GM18520 (cell line): ENCODE data around the gene MMP7.

ENCODE experiments used
- ATAC-seq: cut with Tn5 transposase; IDR thresholded peaks from one replicate; pipeline ENCODE4 v1.9.1; 2021; ENCODE audit not compliant: unreplicated experiment

The MMP7 gene

GRCh38 chr11:102530558-102530957 lies at the start of gene MMP7:
Gene MMP7, minus strand, starts transcription at chr11:102530747. Its CDS starts 47 bp downstream, at chr11:102530700.
- ATAC-seq, result no peak

GRCh38 chr11:102577723-102578122 lies 47.2 kb upstream of the MMP7 start:
- ATAC-seq, result no peak

GRCh38 chr11:102577182-102577581 lies 46.6 kb upstream of the MMP7 start:
- ATAC-seq, result no peak

- no peak for ATAC-seq
Measured at GRCh38 chr11:102576350-102576749, 45.8 kb upstream of the MMP7 start.

- ATAC-seq, result no peak
Measured at GRCh38 chr11:102575012-102575411, 44.5 kb upstream of the MMP7 start.

GRCh38 chr11:102573851-102574250 lies 43.3 kb upstream of the MMP7 start:
- ATAC-seq, result no peak

GRCh38 chr11:102572554-102573220 lies 42.1 kb upstream of the MMP7 start:
- no peak for ATAC-seq

- ATAC-seq, result no peak
Measured at GRCh38 chr11:102568851-102569250, 38.3 kb upstream of the MMP7 start.

- ATAC-seq, result no peak
Measured at GRCh38 chr11:102566112-102566511, 35.6 kb upstream of the MMP7 start.

GRCh38 chr11:102564110-102564509 lies 33.6 kb upstream of the MMP7 start:
- peak; percentile 52 for ATAC-seq

- ATAC-seq, result no peak
Measured at GRCh38 chr11:102561636-102562035, 31.1 kb upstream of the MMP7 start.

- peak; percentile 65 for ATAC-seq
Measured at GRCh38 chr11:102560555-102561011, 30.0 kb upstream of the MMP7 start.

- no peak for ATAC-seq
Measured at GRCh38 chr11:102559839-102560238, 29.3 kb upstream of the MMP7 start.

- no peak for ATAC-seq
Measured at GRCh38 chr11:102555091-102555490, 24.5 kb upstream of the MMP7 start.

GRCh38 chr11:102553835-102554282 lies 23.3 kb upstream of the MMP7 start:
- peak; percentile 74 for ATAC-seq

- ATAC-seq, result no peak
Measured at GRCh38 chr11:102552447-102553194, 22.1 kb upstream of the MMP7 start.

GRCh38 chr11:102552020-102552419 lies 21.5 kb upstream of the MMP7 start:
- ATAC-seq, result no peak

GRCh38 chr11:102551169-102551781 lies 20.7 kb upstream of the MMP7 start:
- ATAC-seq, result no peak

- peak; percentile 85 for ATAC-seq
Measured at GRCh38 chr11:102546923-102547471, 16.4 kb upstream of the MMP7 start.

- ATAC-seq, result peak; percentile 33
Measured at GRCh38 chr11:102546427-102546826, 15.9 kb upstream of the MMP7 start.

- ATAC-seq, result no peak
Measured at GRCh38 chr11:102545701-102546100, 15.2 kb upstream of the MMP7 start.

- ATAC-seq, result no peak
Measured at GRCh38 chr11:102544594-102544993, 14.0 kb upstream of the MMP7 start.
